ENCODE measurements around the gene FOSL1. TPM values are rescaled to one million over a fixed set of nuclear protein-coding genes. Genes with fewer than 3 reads are reported as not detected.

The FOSL1 gene
- total RNA-seq, 4 donors from 2014 or later: 2.9 to 3.9 TPM; not detected in 2

DNA sequence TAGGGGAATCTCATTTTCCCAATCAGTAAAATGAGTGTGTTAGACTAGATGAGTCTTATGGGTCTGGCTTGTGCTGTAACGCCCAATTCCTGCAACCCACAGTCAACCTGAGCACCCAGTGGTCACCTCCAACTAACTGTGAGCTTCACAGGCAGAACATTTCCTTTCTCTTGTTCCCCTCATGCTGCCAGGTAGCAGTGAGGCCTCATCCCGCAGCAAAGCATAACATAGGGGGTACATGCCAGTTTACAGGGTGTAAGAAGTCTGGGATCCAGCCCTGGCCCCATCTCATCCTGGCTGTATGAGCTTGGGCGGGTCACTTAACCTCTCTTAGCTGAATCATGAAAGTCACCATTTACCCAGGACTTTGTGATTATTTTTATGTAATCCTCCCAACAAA lies 31.3 kb downstream of the FOSL1 start:
- peaks cover 0 to 8% of the 10 kb centered on the region in 2 donors for H3K4me1 ChIP-seq
- no peak for DNase-seq
- TF ChIP-seq, protein P1, sequence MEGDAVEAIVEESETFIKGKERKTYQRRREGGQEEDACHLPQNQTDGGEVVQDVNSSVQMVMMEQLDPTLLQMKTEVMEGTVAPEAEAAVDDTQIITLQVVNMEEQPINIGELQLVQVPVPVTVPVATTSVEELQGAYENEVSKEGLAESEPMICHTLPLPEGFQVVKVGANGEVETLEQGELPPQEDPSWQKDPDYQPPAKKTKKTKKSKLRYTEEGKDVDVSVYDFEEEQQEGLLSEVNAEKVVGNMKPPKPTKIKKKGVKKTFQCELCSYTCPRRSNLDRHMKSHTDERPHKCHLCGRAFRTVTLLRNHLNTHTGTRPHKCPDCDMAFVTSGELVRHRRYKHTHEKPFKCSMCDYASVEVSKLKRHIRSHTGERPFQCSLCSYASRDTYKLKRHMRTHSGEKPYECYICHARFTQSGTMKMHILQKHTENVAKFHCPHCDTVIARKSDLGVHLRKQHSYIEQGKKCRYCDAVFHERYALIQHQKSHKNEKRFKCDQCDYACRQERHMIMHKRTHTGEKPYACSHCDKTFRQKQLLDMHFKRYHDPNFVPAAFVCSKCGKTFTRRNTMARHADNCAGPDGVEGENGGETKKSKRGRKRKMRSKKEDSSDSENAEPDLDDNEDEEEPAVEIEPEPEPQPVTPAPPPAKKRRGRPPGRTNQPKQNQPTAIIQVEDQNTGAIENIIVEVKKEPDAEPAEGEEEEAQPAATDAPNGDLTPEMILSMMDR (IDR thresholded peaks at IDR 0.05): no peak
- TF ChIP-seq POLR2A (IDR thresholded peaks at IDR 0.05): no peak
- no peak overlapping the region for H3K4me3 ChIP-seq
- H3K27me3 ChIP-seq: no peaks in the 10 kb centered on the region
- H3K27ac ChIP-seq: no peak overlapping the region
- no peaks in the 10 kb centered on the region for H3K36me3 ChIP-seq
- no peaks in the 10 kb centered on the region for H3K9me3 ChIP-seq
- intact Hi-C loops (cut with DNase I; ENCODE audit: low total_unique reads): no loop called here

GRCh38 chr11:65868076-65868667 lies 32.0 kb downstream of the FOSL1 start:
- peak in 1 of 2 donors; percentile 42 for DNase-seq
- Histone ChIP-seq H3K27ac (no peak overlapping the region), H3K4me3 (no peak overlapping the region), H3K9me3 (no peaks in the 10 kb centered on the region), H3K4me1 (peaks cover 0 to 8% of the 10 kb centered on the region in 2 donors), H3K27me3 (no peaks in the 10 kb centered on the region), H3K36me3 (no peaks in the 10 kb centered on the region)
- TF ChIP-seq, protein P1 (IDR thresholded peaks at IDR 0.05): no peak
- no peak for TF ChIP-seq POLR2A (IDR thresholded peaks at IDR 0.05)
- intact Hi-C loops (cut with DNase I; ENCODE audit: low total_unique reads): no loop called here

GRCh38 chr11:65867284-65868071 lies 32.7 kb downstream of the FOSL1 start:
- Histone ChIP-seq H3K27ac (no peak overlapping the region), H3K36me3 (no peaks in the 10 kb centered on the region), H3K4me1 (peaks cover 0 to 8% of the 10 kb centered on the region in 2 donors), H3K9me3 (no peaks in the 10 kb centered on the region), H3K4me3 (no peak overlapping the region), H3K27me3 (no peaks in the 10 kb centered on the region)
- TF ChIP-seq, protein P1 (IDR thresholded peaks at IDR 0.05): no peak
- TF ChIP-seq POLR2A (IDR thresholded peaks at IDR 0.05): no peak
- peak in 1 of 2 donors; percentile 40 for DNase-seq
- intact Hi-C loops (cut with DNase I; ENCODE audit: low total_unique reads): no loop called here

GRCh38 chr11:65866509-65867283 lies 33.5 kb downstream of the FOSL1 start:
- no peak overlapping the region for H3K4me3 ChIP-seq
- peaks cover 3 to 11% of the 10 kb centered on the region in 2 donors for H3K4me1 ChIP-seq
- H3K27me3 ChIP-seq: no peaks in the 10 kb centered on the region
- H3K36me3 ChIP-seq: no peaks in the 10 kb centered on the region
- intact Hi-C loops (cut with DNase I; ENCODE audit: low total_unique reads): no loop called here
- H3K9me3 ChIP-seq: no peaks in the 10 kb centered on the region
- DNase-seq: peak; percentile 15 to 16
- H3K27ac ChIP-seq: no peak overlapping the region
- TF ChIP-seq, protein P1 (IDR thresholded peaks at IDR 0.05): no peak
- no peak for TF ChIP-seq POLR2A (IDR thresholded peaks at IDR 0.05)
